K562 (cell line): ENCODE measurements around the gene NEUROG3. TPM values are rescaled to one million over a fixed set of nuclear protein-coding genes. Genes with fewer than 3 reads are reported as not detected.

Experiments
- ATAC-seq: fragments of 200-7000 bp; cut with Tn5 transposase; 3 replicates; pipeline ENCODE4 v1.9.1; 2020; ENCODE audit warnings: moderate library complexity
- BruUV-seq: library from RNA; stranded (reverse); fragments of 400-500 nt; replicated peaks from 2 replicates; lab custom pipeline; 2021; lab: Mats Ljungman, UMichigan
- CTCF ChIA-PET: fragments of 300-600 bp; formaldehyde crosslinking; extraction: SDS; loops from one replicate; lab custom pipeline; 2021; ENCODE audit warnings: low intra/inter-chr PET ratio; lab: Yijun Ruan, JAX
- POLR2A ChIA-PET: fragments of 300-600, 350-650 bp; sonication (Branson Sonifier 250); formaldehyde crosslinking; extraction: SDS; loops from one replicate; lab custom pipeline; 2021; ENCODE audit warnings: antibody characterized with exemption, inconsistent platforms; lab: Yijun Ruan, JAX
- DNase-seq, 4 experiments: peaks; one replicate each; pipeline versions ENCODE4 v3.0.0 to v3.0.0-alpha.2; 2011 to 2018; ENCODE audit warnings: low spot score in 3 of 4, mixed read lengths in 3 of 4; ENCODE audit errors: extremely low read depth in 1 of 4
- FAIRE-seq: peaks from 2 replicates; lab custom pipeline; 2011; peaks lifted over from hg19 to GRCh38; lab: Jason Lieb, UNC
- H2AFZ ChIP-seq: 2 replicates; pipeline ENCODE4 v1.6.0; 2011; ENCODE audit warnings: low read depth, low read length, control low read depth, inconsistent platforms
- H3K27ac ChIP-seq: fragments of 200-600 bp; 3 replicates; pipeline ENCODE4 v1.8.0; 2011; ENCODE audit warnings: low read depth, mild to moderate bottlenecking, control low read depth, inconsistent platforms, low read length, moderate library complexity, mixed read lengths; ENCODE audit errors: extremely low read depth
- H3K27me3 ChIP-seq, 2 experiments: fragments of 300-600 bp in 1 of 2; 2 replicates in 1 of 2; 3 replicates in 1 of 2; pipeline versions ENCODE4 v1.6.0 to v1.8.0; 2011; ENCODE audit warnings: inconsistent platforms in 2 of 2, low read length in 2 of 2, mild to moderate bottlenecking in 1 of 2, mixed read lengths in 1 of 2, moderate library complexity in 1 of 2; ENCODE audit not compliant: control insufficient read depth in 2 of 2, insufficient read depth in 2 of 2
- H3K36me3 ChIP-seq: fragments of 300-600 bp; 3 replicates; pipeline ENCODE4 v1.8.0; 2011; ENCODE audit warnings: mild to moderate bottlenecking, low read length, inconsistent platforms; ENCODE audit not compliant: control insufficient read depth, insufficient read depth
- H3K4me1 ChIP-seq, 2 experiments: fragments of 200-600 bp in 1 of 2; replicated peaks in 1 of 2; 2 replicates in 1 of 2; 3 replicates in 1 of 2; pipeline versions ENCODE4 v1.5.1 to v1.8.0; 2011; ENCODE audit warnings: inconsistent platforms in 2 of 2, low read length in 2 of 2, mild to moderate bottlenecking in 1 of 2, mixed read lengths in 1 of 2, moderate library complexity in 1 of 2; ENCODE audit not compliant: control insufficient read depth in 2 of 2, insufficient read depth in 2 of 2
- H3K4me2 ChIP-seq: 2 replicates; pipeline ENCODE4 v1.6.1; 2011; ENCODE audit warnings: low read length, control low read depth, inconsistent platforms, mixed read lengths; ENCODE audit not compliant: insufficient read depth
- H3K4me3 ChIP-seq: fragments of 200-600 bp; sonication (generic), shearing (Covaris generic); 2 replicates; pipeline ENCODE4 v1.5.1; 2016; ENCODE audit warnings: control low read depth, inconsistent platforms
- H3K79me2 ChIP-seq: fragments of 200-600 bp; 3 replicates; pipeline ENCODE4 v1.8.0; 2011; ENCODE audit warnings: low read length, inconsistent platforms; ENCODE audit not compliant: control insufficient read depth, insufficient read depth
- H3K9ac ChIP-seq, 2 experiments: 2 replicates each; pipeline versions ENCODE4 v1.6.0 to v1.6.1; 2011; ENCODE audit warnings: low read depth in 2 of 2, low read length in 2 of 2, control low read depth in 1 of 2, inconsistent platforms in 1 of 2, mild to moderate bottlenecking in 1 of 2, mixed read lengths in 1 of 2; ENCODE audit not compliant: insufficient read depth in 1 of 2
- H3K9me1 ChIP-seq: one replicate; pipeline ENCODE4 v1.6.0; 2011; ENCODE audit warnings: inconsistent platforms, mild to moderate bottlenecking, low read length, moderate library complexity; ENCODE audit not compliant: control insufficient read depth, insufficient read depth
- H3K9me3 ChIP-seq: replicated peaks from 2 replicates; pipeline ENCODE4 v1.5.1; 2011; ENCODE audit warnings: low read depth, low read length, inconsistent platforms; ENCODE audit not compliant: control insufficient read depth, insufficient read depth
- H4K20me1 ChIP-seq: replicated peaks from 2 replicates; pipeline ENCODE4 v1.6.1; 2011; ENCODE audit warnings: low read length, inconsistent platforms, mixed read lengths; ENCODE audit not compliant: control insufficient read depth, insufficient read depth
- BRD4 ChIP-seq: fragments of 200-600 bp; sonication (generic); IDR thresholded peaks from 2 replicates; pipeline ENCODE4 v1.6.1; 2017; ENCODE audit warnings: inconsistent platforms
- CHD2 ChIP-seq: IDR thresholded peaks from 2 replicates; pipeline ENCODE4 v1.6.1; 2011; ENCODE audit warnings: low read depth, low read length
- GATAD2A ChIP-seq: fragments of 450-650 bp; IDR thresholded peaks from 2 replicates; pipeline ENCODE4 v1.6.1; 2017
- LEF1 ChIP-seq: fragments of 450-650 bp; IDR thresholded peaks from 2 replicates; pipeline ENCODE4 v1.6.1; 2016; ENCODE audit warnings: mild to moderate bottlenecking
- MCM2 ChIP-seq: fragments of 450-650 bp; IDR thresholded peaks from 2 replicates; pipeline ENCODE4 v1.6.1; 2017; ENCODE audit warnings: low read depth, mild to moderate bottlenecking
- ZBED1 ChIP-seq: IDR thresholded peaks from 2 replicates; pipeline ENCODE4 v1.6.1; 2014
- ZNF282 ChIP-seq: sonication (generic); formaldehyde crosslinking; IDR thresholded peaks from 2 replicates; pipeline ENCODE4 v1.8.1; 2023; ENCODE audit warnings: missing genetic modification reagents
- WGBS: fragments of 100-300 bp; shearing (Covaris generic); methylation state at CpG from one replicate; pipeline ENCODE4 v1.1.6; 2016; ENCODE audit warnings: low coverage, mixed read lengths; ENCODE audit not compliant: insufficient coverage; ENCODE audit errors: missing lambda C conversion rate; 5-methylcytosine and 5-hydroxymethylcytosine counted together
- in situ Hi-C: fragments of 300-500 bp; cut with MboI; formaldehyde crosslinking; loops from 4 replicates; pipeline ENCODE4 v1.15.0; 2018; ENCODE audit warnings: inconsistent platforms, mixed read lengths
- intact Hi-C: fragments of 100-400 bp; cut with micrococcal nuclease; formaldehyde crosslinking; loops from 2 replicates; pipeline ENCODE4 v1.14.2; 2022
- polyA plus RNA-seq, 8 experiments: library from polyadenylated mRNA; depleted of rRNA in 4 of 8; stranded (reverse) in 5 of 8; unstranded in 3 of 8; fragments of >200 nt; fragmentation: Nextera tagmentation in 2 of 8; fragmentation: Illumina TruSeq in 1 of 8; extraction: Ambion mirVana in 2 of 8; extraction: Trizol in 1 of 8; gene quantifications; 2 replicates each; pipeline versions ENCODE4 v1.2.1 to v1.2.3, GENCODE V29; 2011 to 2014; ENCODE audit warnings: inconsistent platforms in 1 of 8, missing spikeins in 1 of 8
- total RNA-seq, 7 experiments: library from RNA; depleted of rRNA in 6 of 7; stranded (reverse); fragments of >200 nt in 6 of 7; fragmentation: Illumina TruSeq in 2 of 7; extraction: Trizol in 2 of 7; gene quantifications; 2 replicates each; pipeline versions ENCODE4 v1.2.1 to v1.2.3, GENCODE V29; 2011 to 2021; ENCODE audit warnings: low replicate concordance in 1 of 7
- TF ChIP-seq, protein P1 (sequence below): fragments of 450-650 bp; formaldehyde crosslinking; IDR thresholded peaks from 2 replicates; pipeline ENCODE4 v1.4.0; 2022; ENCODE audit warnings: missing genetic modification characterization
- TF ChIP-seq, protein P2 (sequence below), 2 experiments: fragments of 250-450 bp in 1 of 2; fragments of 450-650 bp in 1 of 2; sonication (Bioruptor Pico) in 1 of 2; IDR thresholded peaks; 2 replicates each; pipeline versions ENCODE4 v1.6.1 to v1.8.0; 2016 to 2021; ENCODE audit warnings: mild to moderate bottlenecking in 2 of 2, moderate library complexity in 2 of 2, missing compliant biosample characterization in 1 of 2, missing genetic modification characterization in 1 of 2
- TF ChIP-seq, protein P3 (sequence below), 2 experiments: fragments of 450-650 bp in 1 of 2; sonication (generic) in 1 of 2; formaldehyde crosslinking; conservative IDR thresholded peaks; 2 replicates each; pipeline versions ENCODE4 v1.4.0 to v1.8.1; 2020 to 2022; ENCODE audit warnings: mild to moderate bottlenecking in 1 of 2, missing genetic modification reagents in 1 of 2
- TF ChIP-seq, protein P4 (sequence below): fragments of 450-650 bp; IDR thresholded peaks from 2 replicates; pipeline ENCODE4 v1.6.1; 2018; ENCODE audit warnings: mild to moderate bottlenecking, low read depth; ENCODE audit not compliant: partially characterized antibody

The NEUROG3 gene
- total and polyA plus RNA-seq, 9 of the 15 experiments (the other 6 are each of a cell fraction or from before 2014, with no cell fraction given), result not detected

DNA sequence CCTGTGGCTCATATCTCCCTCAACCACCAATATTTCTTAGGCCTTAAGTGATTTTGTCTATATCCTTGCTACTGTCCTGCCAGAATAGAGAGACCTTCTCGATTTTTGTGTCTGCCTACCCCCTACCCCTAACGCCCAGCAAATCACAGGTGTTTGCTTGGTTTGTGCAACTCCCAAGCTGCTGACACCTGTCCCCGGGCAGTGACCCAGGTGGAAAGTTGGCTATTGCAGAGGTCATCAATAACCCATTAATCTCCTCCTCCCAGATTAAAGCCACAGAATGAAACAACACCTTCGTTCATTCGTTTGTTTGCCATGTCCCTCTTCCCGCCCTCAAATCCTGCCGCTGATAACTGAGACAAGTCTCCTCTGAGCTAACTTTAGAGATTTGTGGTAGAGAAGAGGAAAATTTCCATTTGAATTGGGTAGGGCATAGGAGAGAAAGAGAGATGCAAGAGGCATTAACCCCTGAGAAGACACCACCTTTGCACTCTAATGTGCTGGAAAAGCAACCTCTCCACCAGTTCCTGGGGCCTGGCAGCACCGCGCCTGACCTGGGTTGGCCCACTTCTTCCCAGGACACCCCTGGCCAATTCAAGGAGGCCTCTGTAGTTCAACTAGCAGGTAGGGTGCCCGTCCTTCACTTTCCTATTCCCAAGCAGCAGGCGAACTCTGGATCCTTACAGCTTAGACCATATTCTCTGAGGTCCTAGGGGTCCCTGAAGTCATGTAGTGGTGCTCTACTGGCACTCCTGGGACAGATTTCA is 3.0 kb downstream of the NEUROG3 start (continued):
- TF ChIP-seq, protein P1, sequence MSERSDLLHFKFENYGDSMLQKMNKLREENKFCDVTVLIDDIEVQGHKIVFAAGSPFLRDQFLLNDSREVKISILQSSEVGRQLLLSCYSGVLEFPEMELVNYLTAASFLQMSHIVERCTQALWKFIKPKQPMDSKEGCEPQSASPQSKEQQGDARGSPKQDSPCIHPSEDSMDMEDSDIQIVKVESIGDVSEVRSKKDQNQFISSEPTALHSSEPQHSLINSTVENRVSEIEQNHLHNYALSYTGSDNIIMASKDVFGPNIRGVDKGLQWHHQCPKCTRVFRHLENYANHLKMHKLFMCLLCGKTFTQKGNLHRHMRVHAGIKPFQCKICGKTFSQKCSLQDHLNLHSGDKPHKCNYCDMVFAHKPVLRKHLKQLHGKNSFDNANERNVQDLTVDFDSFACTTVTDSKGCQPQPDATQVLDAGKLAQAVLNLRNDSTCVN (CRISPR knock-in tag), result no peak
- no peak for TF ChIP-seq ZBED1
- TF ChIP-seq ZNF282, result no peak
- no peak for TF ChIP-seq LEF1
- no peak for TF ChIP-seq CHD2
- TF ChIP-seq MCM2, result no peak

DNA sequence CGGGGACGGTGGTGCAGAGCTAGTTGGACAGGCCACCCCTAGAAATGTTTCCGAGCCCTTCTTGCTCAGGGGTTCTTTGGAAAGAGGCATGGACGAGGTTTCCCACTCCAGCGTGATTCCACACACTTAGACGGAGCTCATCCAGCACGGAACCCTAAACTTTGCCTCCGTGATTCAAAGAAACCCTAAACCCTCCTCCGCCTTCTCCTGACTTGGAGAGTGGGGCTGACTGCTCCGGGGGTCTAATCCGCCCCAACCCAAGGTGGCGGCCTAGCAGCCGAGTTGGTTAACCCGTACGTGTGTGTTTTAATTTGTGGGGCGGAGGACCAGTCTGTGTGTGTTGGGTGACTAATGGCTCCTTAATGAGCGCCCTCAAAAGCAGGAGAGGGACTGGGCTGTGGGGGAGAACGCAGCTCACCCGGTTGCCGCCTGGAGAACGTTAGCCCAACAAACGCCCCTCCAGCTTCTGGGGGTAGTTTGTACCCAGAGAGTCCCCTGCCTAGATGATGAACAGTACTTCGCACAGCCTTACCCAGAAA is 3.8 kb downstream of the NEUROG3 start:
- DNase-seq (no peak), FAIRE-seq (no peak), ATAC-seq (no peak)
- Histone ChIP-seq H3K9me1 (no peaks in the 10 kb centered on the region), H3K79me2 (no peaks in the 10 kb centered on the region), H3K4me2 (no peak overlapping the region), H3K27ac (no peak overlapping the region), H3K36me3 (no peaks in the 10 kb centered on the region), H3K4me1 (peaks cover 0 to 15% of the 10 kb centered on the region in 2 experiments; a peak in 2 of 5 replicates), H3K9ac (no peak overlapping the region), H3K27me3 (peaks cover 44 to 64% of the 10 kb centered on the region in 2 experiments), H3K4me3 (no peak overlapping the region), H4K20me1 (peaks cover 20% of the 10 kb centered on the region), H2AFZ (no peak overlapping the region), H3K9me3 (no peaks in the 10 kb centered on the region)
- intact Hi-C loops (no loop called here), in situ Hi-C loops (no loop called here)
- WGBS, result 1% methylated on average over 23 of the region's 23 CpGs
- ChIA-PET POLR2A (no interaction called here), CTCF (no interaction called here)
- TF ChIP-seq, protein P2, sequence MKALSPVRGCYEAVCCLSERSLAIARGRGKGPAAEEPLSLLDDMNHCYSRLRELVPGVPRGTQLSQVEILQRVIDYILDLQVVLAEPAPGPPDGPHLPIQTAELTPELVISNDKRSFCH (CRISPR knock-in tag; IDR thresholded peaks at IDR 0.05), result no peak
- TF ChIP-seq, protein P2 (tag; IDR thresholded peaks at IDR 0.05), result no peak
- TF ChIP-seq, protein P3, sequence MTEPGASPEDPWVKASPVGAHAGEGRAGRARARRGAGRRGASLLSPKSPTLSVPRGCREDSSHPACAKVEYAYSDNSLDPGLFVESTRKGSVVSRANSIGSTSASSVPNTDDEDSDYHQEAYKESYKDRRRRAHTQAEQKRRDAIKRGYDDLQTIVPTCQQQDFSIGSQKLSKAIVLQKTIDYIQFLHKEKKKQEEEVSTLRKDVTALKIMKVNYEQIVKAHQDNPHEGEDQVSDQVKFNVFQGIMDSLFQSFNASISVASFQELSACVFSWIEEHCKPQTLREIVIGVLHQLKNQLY (CRISPR knock-in tag; conservative IDR thresholded peaks at IDR 0.05), result no peak
- no peak for TF ChIP-seq GATAD2A
- TF ChIP-seq BRD4, result no peak
- TF ChIP-seq, protein P4, sequence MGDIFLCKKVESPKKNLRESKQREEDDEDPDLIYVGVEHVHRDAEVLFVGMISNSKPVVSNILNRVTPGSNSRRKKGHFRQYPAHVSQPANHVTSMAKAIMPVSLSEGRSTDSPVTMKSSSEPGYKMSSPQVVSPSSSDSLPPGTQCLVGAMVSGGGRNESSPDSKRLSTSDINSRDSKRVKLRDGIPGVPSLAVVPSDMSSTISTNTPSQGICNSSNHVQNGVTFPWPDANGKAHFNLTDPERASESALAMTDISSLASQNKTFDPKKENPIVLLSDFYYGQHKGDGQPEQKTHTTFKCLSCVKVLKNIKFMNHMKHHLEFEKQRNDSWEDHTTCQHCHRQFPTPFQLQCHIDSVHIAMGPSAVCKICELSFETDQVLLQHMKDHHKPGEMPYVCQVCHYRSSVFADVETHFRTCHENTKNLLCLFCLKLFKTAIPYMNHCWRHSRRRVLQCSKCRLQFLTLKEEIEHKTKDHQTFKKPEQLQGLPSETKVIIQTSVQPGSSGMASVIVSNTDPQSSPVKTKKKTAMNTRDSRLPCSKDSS, result no peak
- no TSS peak for BruUV-seq
